Measurements from ENCODE around the gene GPRC5A.

GPRC5A gene

DNA sequence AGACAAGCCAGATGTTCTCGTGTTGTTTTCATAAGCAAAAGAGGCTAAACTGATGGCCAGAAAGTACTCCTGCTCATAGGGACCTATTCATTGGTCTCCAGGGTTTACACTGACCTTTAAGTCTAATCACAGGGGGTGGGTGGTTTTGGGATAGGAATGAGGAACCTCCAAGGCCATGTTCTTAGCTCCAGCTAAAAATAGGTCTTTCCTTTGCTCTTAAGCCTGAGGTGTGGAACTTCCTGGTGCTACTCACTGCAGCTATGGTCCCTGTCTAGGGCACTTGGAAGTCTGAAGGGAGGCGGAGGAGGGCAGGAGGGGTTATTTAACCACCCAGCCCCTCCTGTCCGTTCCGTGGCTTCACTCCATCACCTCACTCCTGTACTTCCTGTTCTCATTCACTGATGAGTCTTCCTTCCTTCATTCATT, 18.6 kb downstream of the GPRC5A start:
- FAIRE-seq = no peak
- no peak for DNase-seq (ENCODE audit: insufficient read length, low spot score)

GRCh38 chr12:12912711-12913110, 21.3 kb downstream of the GPRC5A start:
- no peak for TF ChIP-seq CTCF (IDR thresholded peaks at IDR 0.05; ENCODE audit: insufficient read depth, missing control alignments)
- DNase-seq (ENCODE audit: insufficient read length, low spot score) (no peak), FAIRE-seq (no peak)

More for the DNA sequence above, 18.6 kb downstream of the GPRC5A start:
- no peak for TF ChIP-seq CTCF (IDR thresholded peaks at IDR 0.05; ENCODE audit: insufficient read depth, missing control alignments)

DNA sequence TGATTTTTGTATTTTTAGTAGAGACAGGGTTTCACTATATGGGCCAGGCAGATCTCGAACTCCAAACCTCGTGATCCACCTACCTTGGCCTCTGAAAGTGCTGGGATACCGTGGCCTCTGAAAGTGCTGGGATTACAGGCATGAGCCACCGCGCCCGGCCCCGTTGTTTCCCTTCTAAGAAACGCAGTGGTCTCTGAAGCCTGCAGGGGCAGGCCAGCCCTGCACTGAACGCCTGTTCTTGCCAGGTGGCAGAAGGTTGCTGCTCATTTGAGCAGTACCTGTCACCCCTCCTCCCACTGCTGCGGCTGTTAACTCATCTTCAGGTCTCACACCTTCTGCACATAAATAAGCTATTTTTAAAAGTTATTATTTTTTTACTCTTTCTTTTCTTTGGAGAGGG, 24.3 kb downstream of the GPRC5A start:
- DNase-seq (ENCODE audit: insufficient read length, low spot score) (no peak), FAIRE-seq (no peak)
- TF ChIP-seq CTCF (IDR thresholded peaks at IDR 0.05; ENCODE audit: insufficient read depth, missing control alignments) = no peak

DNA sequence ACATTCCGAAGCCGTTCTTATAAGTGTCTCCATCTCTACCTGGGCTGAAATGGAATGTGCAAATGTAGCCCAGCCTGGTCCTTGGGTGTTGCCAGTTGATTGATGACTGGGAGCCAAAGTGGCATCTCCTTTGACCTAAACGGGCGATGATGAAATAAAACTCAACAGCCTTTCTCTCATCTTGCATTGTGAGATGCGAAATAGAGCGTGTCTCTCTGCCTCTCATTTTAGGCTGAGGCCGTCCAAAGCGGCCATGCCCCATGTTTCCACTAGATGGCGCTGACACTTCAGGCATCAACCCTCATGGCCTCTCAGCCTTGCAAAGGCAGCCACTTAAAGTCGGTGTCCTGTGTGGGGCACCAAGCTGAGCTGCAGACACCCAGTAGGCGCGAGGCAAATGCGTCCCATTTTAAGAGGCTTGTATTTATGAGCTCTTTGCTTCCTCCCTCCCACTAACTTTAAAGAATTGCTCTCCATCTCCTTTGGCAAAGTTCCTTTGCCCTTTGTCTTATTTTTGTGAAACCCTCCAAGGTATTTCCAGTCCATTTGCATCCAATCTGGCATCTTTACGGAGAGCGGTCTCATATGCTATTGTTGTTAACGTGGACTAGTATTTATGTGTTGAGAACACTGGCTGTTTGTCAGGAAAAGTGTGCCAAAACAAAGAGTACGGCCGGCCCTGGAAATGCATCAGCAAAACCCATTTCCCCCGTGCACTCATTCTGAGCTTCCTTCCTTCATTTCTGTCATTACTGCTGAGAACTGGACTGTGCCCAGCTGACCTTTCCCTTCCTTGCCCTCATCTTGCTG, 25.0 kb downstream of the GPRC5A start:
- no peak for FAIRE-seq
- DNase-seq (ENCODE audit: insufficient read length, low spot score) = peak; percentile 61
- TF ChIP-seq CTCF (IDR thresholded peaks at IDR 0.05; ENCODE audit: insufficient read depth, missing control alignments) = peak; percentile 100

- no peak for TF ChIP-seq CTCF (IDR thresholded peaks at IDR 0.05; ENCODE audit: insufficient read depth, missing control alignments)
- DNase-seq (ENCODE audit: insufficient read length, low spot score) (no peak), FAIRE-seq (no peak)
Measured at GRCh38 chr12:12917517-12917916, 26.2 kb downstream of the GPRC5A start.

DNA sequence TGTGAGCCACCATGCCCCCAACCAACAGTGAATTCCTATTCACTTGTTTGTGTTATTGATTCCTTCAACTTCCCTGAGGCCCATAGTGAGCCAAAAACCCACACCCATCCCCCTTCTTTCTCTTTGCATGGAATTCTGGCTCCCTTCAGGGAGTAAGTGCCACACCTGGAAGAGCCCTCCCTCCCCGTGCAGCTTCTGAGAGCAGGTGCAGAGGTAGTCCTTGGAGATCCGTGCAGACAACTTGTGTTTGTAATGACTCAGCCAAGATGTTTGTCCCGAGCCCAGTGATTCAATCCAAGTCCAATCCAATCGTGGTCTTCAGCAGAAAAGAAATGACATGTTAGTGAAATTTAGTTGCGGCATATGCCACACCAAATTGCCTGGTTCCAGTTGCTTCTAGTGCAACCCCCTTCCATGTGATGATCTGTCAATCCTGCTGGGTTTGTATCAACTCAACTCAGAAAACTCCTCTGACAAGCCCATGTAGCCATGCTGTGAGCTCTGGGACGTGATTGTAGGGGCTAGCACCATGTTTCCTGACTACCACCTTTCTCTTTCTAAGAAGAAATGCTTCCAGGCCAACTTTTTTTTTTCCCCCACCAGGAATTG, 27.5 kb downstream of the GPRC5A start:
- FAIRE-seq (no peak), DNase-seq (ENCODE audit: insufficient read length, low spot score) (no peak)
- TF ChIP-seq CTCF (IDR thresholded peaks at IDR 0.05; ENCODE audit: insufficient read depth, missing control alignments) = no peak

Data from D721Med (cell line).